ENCODE data around the gene GTF3A. TPM values are rescaled to one million over a fixed set of nuclear protein-coding genes. Genes with fewer than 3 reads are reported as not detected.
A peak's percentile ranks its signal among the peaks of the same experiment; 100 is the strongest.

GTF3A gene
- total RNA-seq, 1 experiment from 2014 or later: 159 TPM

DNA sequence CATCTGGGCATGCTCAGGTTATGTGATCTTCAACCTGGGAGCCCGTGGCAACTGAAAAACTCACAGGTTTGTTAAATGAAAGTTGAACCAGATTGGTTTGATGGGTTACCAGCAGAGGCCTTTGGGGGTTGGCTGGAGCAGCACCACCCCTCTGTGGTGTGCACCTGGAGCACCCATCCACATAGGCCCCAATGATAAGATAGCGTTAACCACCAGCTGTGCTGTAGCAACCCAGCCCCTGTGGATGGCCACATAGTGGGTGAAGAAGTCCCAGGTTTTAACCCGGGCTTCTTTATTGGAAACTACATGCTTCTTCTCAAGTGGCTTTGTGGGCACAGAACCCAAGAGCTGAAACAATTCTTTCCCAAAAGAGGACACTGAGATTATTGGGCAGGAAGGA is 48.5 kb downstream of the GTF3A start:
- Mint-ChIP-seq H3K4me1 (ENCODE audit: insufficient read depth, unreplicated experiment) (peaks cover 11% of the 10 kb centered on the region), H3K27ac (ENCODE audit: low read depth, unreplicated experiment) (no peak overlapping the region), H3K36me3 (ENCODE audit: insufficient read depth, unreplicated experiment) (no peaks in the 10 kb centered on the region), H3K9me3 (ENCODE audit: unreplicated experiment) (no peaks in the 10 kb centered on the region), H3K27me3 (ENCODE audit: insufficient read depth, unreplicated experiment) (no peaks in the 10 kb centered on the region), H3K4me3 (ENCODE audit: unreplicated experiment) (no peak overlapping the region)
- ChIA-PET CTCF (interaction anchor here (0.6 to 1.1 kb wide), 2 partner anchors 9 to 354 kb away, joined by 3 read pairs; no protein-coding TSS in a partner anchor), POLR2A (interaction anchor here (0.5 kb wide), 1 partner anchor 104 kb away, joined by 3 read pairs; no protein-coding TSS in a partner anchor)
- intact Hi-C loops (cut with micrococcal nuclease): no loop called here
- BruUV-seq (replicated peaks): no TSS peak
- TF ChIP-seq, protein P1, sequence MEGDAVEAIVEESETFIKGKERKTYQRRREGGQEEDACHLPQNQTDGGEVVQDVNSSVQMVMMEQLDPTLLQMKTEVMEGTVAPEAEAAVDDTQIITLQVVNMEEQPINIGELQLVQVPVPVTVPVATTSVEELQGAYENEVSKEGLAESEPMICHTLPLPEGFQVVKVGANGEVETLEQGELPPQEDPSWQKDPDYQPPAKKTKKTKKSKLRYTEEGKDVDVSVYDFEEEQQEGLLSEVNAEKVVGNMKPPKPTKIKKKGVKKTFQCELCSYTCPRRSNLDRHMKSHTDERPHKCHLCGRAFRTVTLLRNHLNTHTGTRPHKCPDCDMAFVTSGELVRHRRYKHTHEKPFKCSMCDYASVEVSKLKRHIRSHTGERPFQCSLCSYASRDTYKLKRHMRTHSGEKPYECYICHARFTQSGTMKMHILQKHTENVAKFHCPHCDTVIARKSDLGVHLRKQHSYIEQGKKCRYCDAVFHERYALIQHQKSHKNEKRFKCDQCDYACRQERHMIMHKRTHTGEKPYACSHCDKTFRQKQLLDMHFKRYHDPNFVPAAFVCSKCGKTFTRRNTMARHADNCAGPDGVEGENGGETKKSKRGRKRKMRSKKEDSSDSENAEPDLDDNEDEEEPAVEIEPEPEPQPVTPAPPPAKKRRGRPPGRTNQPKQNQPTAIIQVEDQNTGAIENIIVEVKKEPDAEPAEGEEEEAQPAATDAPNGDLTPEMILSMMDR (IDR thresholded peaks at IDR 0.05; ENCODE audit: unreplicated experiment): no peak
- DNase-seq (ENCODE audit: unreplicated experiment): no peak

DNA sequence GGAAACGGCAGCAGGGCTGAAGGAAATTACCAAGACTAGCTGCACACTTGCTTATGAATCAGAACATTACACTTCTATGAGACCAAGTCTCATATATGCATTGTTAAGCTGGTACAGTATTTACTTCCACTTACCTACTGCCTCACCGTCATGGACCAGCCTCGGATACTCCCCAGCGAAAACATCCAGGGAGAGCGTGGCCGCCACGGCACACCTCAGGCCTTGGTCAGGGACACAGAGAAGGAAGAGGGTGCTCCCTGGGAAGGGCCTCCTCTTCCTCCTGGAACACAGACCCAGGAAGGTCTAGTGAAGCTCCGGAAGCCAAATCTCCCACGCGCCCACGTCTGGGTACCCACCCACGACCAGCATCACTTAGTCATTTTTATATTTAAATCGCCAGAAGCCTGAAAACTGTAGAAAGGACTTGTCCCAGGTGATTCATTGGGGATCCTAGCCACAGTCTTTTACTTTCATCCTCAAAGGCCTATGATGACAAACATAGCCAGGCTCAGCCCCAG is 50.4 kb downstream of the GTF3A start:
- no peak overlapping the region for H3K4me3 Mint-ChIP-seq (ENCODE audit: unreplicated experiment)
- POLR2A ChIA-PET: interaction anchor here (0.6 kb wide), 1 partner anchor 24 kb away, joined by 4 read pairs; no protein-coding TSS in a partner anchor
- CTCF ChIA-PET: interaction anchor here (1.2 kb wide), 2 partner anchors 9 to 351 kb away, joined by 3 to 4 read pairs; no protein-coding TSS in a partner anchor
- BruUV-seq (replicated peaks): no TSS peak
- no peaks in the 10 kb centered on the region for H3K27me3 Mint-ChIP-seq (ENCODE audit: insufficient read depth, unreplicated experiment)
- DNase-seq (ENCODE audit: unreplicated experiment): no peak
- no peaks in the 10 kb centered on the region for H3K36me3 Mint-ChIP-seq (ENCODE audit: insufficient read depth, unreplicated experiment)
- H3K9me3 Mint-ChIP-seq (ENCODE audit: unreplicated experiment): no peaks in the 10 kb centered on the region
- H3K4me1 Mint-ChIP-seq (ENCODE audit: insufficient read depth, unreplicated experiment): peaks cover 11% of the 10 kb centered on the region
- intact Hi-C loops (cut with micrococcal nuclease): no loop called here
- TF ChIP-seq, protein P1 (IDR thresholded peaks at IDR 0.05; ENCODE audit: unreplicated experiment): no peak
- H3K27ac Mint-ChIP-seq (ENCODE audit: low read depth, unreplicated experiment): no peak overlapping the region

DNA sequence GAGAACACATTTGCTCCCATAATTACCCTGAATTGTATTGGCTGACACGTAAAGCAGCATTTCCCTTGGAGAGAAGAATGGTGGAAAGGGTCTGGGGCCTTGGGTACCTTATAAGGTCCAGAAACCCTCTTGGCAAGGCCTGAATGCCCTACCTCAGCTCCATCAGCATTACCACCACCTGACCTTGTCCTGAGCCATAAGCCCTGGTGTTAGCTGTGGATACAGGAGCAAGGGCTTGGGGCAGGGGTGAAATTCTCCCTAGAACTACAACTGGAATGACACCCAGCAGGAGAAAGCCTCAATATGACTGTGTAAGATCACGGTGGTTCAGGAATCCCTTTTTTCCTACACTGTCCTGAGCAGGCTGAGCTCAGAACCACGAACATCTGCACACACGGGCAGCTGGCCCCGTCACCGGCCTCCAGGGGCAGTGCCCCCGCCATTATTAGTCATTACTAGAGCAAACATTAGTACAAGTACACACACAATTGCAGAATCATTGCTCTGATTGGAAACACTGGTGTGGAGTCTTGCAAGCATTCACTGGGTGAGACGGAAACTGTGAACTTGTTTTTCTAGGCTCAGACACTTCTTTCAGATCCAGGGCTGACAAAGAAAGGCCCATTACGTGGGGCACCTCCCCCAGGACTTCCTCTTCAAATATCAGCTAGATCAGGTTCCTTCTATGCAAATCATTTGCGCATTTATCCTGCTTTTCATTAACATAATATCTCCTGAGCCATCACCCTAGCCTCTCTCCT is 52.7 kb downstream of the GTF3A start:
- Mint-ChIP-seq H3K9me3 (ENCODE audit: unreplicated experiment) (no peaks in the 10 kb centered on the region), H3K4me1 (ENCODE audit: insufficient read depth, unreplicated experiment) (peaks cover 11% of the 10 kb centered on the region), H3K4me3 (ENCODE audit: unreplicated experiment) (no peak overlapping the region), H3K27ac (ENCODE audit: low read depth, unreplicated experiment) (peak overlapping the region; percentile 62), H3K36me3 (ENCODE audit: insufficient read depth, unreplicated experiment) (no peaks in the 10 kb centered on the region), H3K27me3 (ENCODE audit: insufficient read depth, unreplicated experiment) (no peaks in the 10 kb centered on the region)
- intact Hi-C loops (cut with micrococcal nuclease): no loop called here
- ChIA-PET POLR2A (interaction anchor here (1.0 to 2.2 kb wide), 5 partner anchors 11 to 143 kb away, joined by 3 to 15 read pairs (median 5); partner anchors contain the start of genes LNX2 and MTIF3), CTCF (interaction anchor here (0.6 to 1.5 kb wide), 6 partner anchors 9 to 349 kb away, joined by 3 to 7 read pairs (median 4); no protein-coding TSS in a partner anchor)
- peak; percentile 48 for DNase-seq (ENCODE audit: unreplicated experiment)
- BruUV-seq (replicated peaks): no TSS peak
- TF ChIP-seq, protein P1 (IDR thresholded peaks at IDR 0.05; ENCODE audit: unreplicated experiment): no peak

DNA sequence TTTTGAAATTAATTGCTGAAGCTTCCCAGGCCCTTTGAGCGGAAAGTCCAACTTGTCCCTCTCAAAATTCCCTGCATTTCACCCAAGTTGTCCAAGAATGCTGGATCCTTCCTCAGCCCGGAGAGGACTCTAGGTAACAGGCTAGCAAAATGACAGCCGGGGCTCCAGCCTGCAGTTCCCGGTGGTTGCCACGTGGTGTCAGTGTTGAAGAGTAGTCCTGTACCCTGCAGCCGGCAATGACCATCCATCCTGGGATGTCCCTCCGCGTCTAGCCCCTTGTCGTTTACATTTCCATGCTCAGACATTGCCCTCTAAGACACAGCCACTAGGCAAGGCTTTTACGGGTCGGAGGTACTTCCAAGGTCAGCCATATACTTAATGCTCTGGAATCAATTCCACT is 57.3 kb downstream of the GTF3A start:
- peak; percentile 46 for DNase-seq (ENCODE audit: unreplicated experiment)
- H3K27me3 Mint-ChIP-seq (ENCODE audit: insufficient read depth, unreplicated experiment): no peaks in the 10 kb centered on the region
- TF ChIP-seq, protein P1 (IDR thresholded peaks at IDR 0.05; ENCODE audit: unreplicated experiment): peak; percentile 54
- BruUV-seq (replicated peaks): no TSS peak
- peaks cover 10% of the 10 kb centered on the region for H3K4me1 Mint-ChIP-seq (ENCODE audit: insufficient read depth, unreplicated experiment)
- intact Hi-C loops (cut with micrococcal nuclease): loop anchor here (1.0 kb wide), 1 partner anchor 345 kb away; no protein-coding TSS in a partner anchor
- H3K9me3 Mint-ChIP-seq (ENCODE audit: unreplicated experiment): no peaks in the 10 kb centered on the region
- H3K27ac Mint-ChIP-seq (ENCODE audit: low read depth, unreplicated experiment): no peak overlapping the region
- no peaks in the 10 kb centered on the region for H3K36me3 Mint-ChIP-seq (ENCODE audit: insufficient read depth, unreplicated experiment)
- no peak overlapping the region for H3K4me3 Mint-ChIP-seq (ENCODE audit: unreplicated experiment)
- POLR2A ChIA-PET: no interaction called here
- CTCF ChIA-PET: interaction anchor here (0.6 to 1.6 kb wide), 6 partner anchors 10 to 1682 kb away, joined by 4 to 11 read pairs (median 6); no protein-coding TSS in a partner anchor
